ENCODE results near the gene SLC6A7. TPM values are rescaled to one million over a fixed set of nuclear protein-coding genes. Genes with fewer than 3 reads are reported as not detected.
A peak's percentile ranks its signal among the peaks of the same experiment; 100 is the strongest.

Gene SLC6A7
- total RNA-seq, 2 experiments from 2014 or later = not detected

DNA sequence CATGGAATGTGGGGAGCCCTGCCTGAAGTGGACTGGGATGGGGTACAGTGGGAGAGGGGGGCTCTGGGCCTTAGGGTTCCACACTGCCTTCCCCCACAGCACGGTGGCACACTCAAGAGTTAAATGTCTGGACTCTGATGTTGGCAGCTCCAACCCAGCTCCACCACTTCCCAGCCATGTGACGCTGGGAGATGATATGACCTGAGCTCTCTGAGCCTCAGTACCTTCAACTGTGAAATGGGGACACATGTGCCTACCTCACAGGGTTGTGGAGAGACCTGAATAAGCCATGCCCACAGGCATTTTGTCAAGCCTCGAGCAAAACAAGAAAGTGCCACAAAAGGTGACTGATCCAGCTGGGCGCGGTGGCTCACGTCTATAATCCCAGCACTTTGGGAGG lies 30.8 kb upstream of the SLC6A7 start:
- Mint-ChIP-seq H3K4me1 (peaks cover 12% of the 10 kb centered on the region), H3K36me3 (ENCODE audit: low read depth) (no peaks in the 10 kb centered on the region), H3K9me3 (no peaks in the 10 kb centered on the region), H3K27me3 (peaks cover 29% of the 10 kb centered on the region), H3K4me3 (no peak overlapping the region), H3K27ac (no peak overlapping the region)
- POLR2A ChIA-PET = no interaction called here
- CTCF ChIA-PET = interaction anchor here (0.6 to 1.4 kb wide), 7 partner anchors 9 to 769 kb away, joined by 3 to 5 read pairs (median 3); no protein-coding TSS in a partner anchor
- DNase-seq = no peak

- no peak for DNase-seq
- peaks cover 28% of the 10 kb centered on the region for H3K27me3 Mint-ChIP-seq
- POLR2A ChIA-PET = no interaction called here
- H3K9me3 Mint-ChIP-seq = no peaks in the 10 kb centered on the region
- CTCF ChIA-PET = interaction anchor here (1.3 kb wide), 1 partner anchor 50 kb away, joined by 3 read pairs; no protein-coding TSS in a partner anchor
- H3K4me1 Mint-ChIP-seq = peaks cover 7% of the 10 kb centered on the region
- H3K36me3 Mint-ChIP-seq (ENCODE audit: low read depth) = no peaks in the 10 kb centered on the region
- no peak overlapping the region for H3K4me3 Mint-ChIP-seq
- no peak overlapping the region for H3K27ac Mint-ChIP-seq
Observed at GRCh38 chr5:150159741-150160179, 30.1 kb upstream of the SLC6A7 start.

DNA sequence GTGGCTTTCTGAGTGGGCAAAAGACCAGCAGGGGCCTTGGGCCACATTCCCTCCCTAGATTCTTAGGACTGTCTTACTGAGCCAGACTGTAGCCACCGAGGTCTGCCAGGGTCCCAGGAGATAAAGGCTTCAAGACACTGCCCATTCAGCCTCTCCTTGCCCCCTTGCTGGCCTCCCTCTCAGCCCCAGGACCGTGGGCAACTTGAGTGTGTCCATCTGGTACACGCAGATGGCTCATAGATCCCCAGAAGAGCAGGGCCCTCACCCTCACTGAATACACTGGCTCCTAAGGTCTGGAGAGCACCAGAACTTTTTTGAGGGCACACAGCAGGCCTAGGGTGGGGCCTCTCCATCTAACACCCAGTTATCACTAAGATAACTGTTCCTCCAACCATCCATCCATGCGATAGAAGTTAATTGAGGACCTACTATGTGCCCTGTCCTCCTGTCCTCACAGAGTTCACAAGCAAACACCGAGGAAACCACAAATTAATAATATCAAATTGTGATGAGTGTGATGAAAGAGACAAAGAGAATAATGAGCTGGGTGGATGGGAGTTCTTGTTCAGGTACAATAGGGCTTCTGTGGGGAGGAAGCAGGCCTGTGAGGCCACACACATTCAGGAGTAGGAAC lies 29.3 kb upstream of the SLC6A7 start:
- no peak for DNase-seq
- CTCF ChIA-PET = interaction anchor here (0.5 to 0.9 kb wide), 2 partner anchors 18 to 132 kb away, joined by 3 read pairs; no protein-coding TSS in a partner anchor
- POLR2A ChIA-PET = no interaction called here
- no peak overlapping the region for H3K27ac Mint-ChIP-seq
- H3K9me3 Mint-ChIP-seq = no peaks in the 10 kb centered on the region
- no peak overlapping the region for H3K4me3 Mint-ChIP-seq
- peaks cover 6% of the 10 kb centered on the region for H3K4me1 Mint-ChIP-seq
- H3K36me3 Mint-ChIP-seq (ENCODE audit: low read depth) = no peaks in the 10 kb centered on the region
- H3K27me3 Mint-ChIP-seq = peaks cover 29% of the 10 kb centered on the region

DNA sequence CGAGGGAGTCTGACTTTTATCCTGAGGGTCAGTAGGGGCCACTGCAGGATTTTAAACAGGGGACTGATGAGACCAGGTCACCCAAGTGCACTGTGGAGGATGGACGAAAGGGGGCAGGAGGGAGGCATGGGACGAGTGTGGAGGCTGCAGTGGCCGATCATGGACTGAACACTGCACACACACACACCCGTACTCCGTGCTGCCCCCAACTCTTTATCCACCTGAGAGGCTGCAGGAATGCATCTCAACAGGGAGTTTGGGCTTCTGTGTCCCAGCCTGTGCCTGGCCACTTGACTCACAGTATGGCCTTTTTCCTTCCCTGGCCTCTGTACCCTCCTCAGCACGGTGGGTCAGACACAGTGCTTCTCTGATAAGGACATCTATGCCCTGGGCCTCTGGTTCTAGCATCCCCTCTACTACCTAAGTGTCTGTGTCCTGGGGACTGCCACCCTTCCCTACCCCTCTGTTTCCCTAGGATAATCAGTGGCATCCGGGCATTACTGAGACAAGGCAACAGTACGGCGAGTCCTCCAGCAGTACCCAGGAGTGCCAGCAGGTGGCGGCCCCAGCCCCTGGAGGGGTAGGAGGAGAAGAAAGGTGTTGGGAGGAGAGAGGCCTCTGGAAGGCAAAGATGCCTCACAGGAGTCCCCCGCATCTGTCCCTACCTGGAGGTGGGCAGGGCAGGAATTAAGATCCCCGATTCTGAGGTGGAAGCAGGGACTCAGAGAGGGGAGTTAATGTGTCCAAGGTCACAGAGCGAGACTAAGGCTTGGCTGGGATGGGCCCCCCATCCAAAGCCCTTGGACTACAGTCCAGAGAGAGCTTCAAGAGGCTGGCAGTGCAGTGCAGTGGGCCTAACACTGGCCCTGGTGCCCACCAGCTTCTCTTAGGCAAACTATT lies 28.4 kb upstream of the SLC6A7 start:
- ChIA-PET CTCF (interaction anchor here (0.5 to 1.8 kb wide), 6 partner anchors 13 to 133 kb away, joined by 3 to 7 read pairs (median 3); no protein-coding TSS in a partner anchor), POLR2A (no interaction called here)
- Mint-ChIP-seq H3K27ac (no peak overlapping the region), H3K4me3 (no peak overlapping the region), H3K36me3 (ENCODE audit: low read depth) (no peaks in the 10 kb centered on the region), H3K27me3 (peaks cover 29% of the 10 kb centered on the region), H3K4me1 (peaks cover 1% of the 10 kb centered on the region), H3K9me3 (no peaks in the 10 kb centered on the region)
- peak; percentile 80 for DNase-seq

- no peak overlapping the region for H3K27ac Mint-ChIP-seq
- ChIA-PET CTCF (interaction anchor here (1.1 to 1.8 kb wide), 5 partner anchors 12 to 56 kb away, joined by 3 to 7 read pairs (median 3); no protein-coding TSS in a partner anchor), POLR2A (no interaction called here)
- H3K27me3 Mint-ChIP-seq = peaks cover 24% of the 10 kb centered on the region
- DNase-seq = no peak
- H3K4me1 Mint-ChIP-seq = peaks cover 1% of the 10 kb centered on the region
- H3K4me3 Mint-ChIP-seq = no peak overlapping the region
- H3K9me3 Mint-ChIP-seq = no peaks in the 10 kb centered on the region
- H3K36me3 Mint-ChIP-seq (ENCODE audit: low read depth) = no peaks in the 10 kb centered on the region
Observed at GRCh38 chr5:150162142-150162513, 27.7 kb upstream of the SLC6A7 start.

DNA sequence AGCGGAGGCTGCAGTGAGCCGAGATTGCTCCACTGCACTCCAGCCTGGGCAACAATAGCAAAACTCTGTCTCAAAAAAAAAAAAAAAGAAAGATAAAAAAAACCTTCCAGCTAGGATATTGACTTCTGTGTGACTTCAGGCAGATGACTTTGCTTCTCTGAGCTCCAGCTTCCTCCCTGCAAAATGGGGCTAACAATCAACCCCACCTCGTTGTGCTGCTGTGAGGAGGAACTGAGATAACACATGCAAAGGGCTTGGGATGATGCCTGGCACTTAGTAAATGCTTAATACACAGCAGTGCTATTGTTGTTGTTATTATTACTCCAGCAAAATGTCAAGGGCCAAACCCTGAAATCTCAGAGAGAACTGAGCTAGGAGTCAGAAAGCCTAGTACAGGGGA lies 26.8 kb upstream of the SLC6A7 start:
- no peak overlapping the region for H3K27ac Mint-ChIP-seq
- H3K9me3 Mint-ChIP-seq = no peaks in the 10 kb centered on the region
- POLR2A ChIA-PET = no interaction called here
- no peak overlapping the region for H3K4me3 Mint-ChIP-seq
- no peaks in the 10 kb centered on the region for H3K36me3 Mint-ChIP-seq (ENCODE audit: low read depth)
- peaks cover 26% of the 10 kb centered on the region for H3K27me3 Mint-ChIP-seq
- H3K4me1 Mint-ChIP-seq = peaks cover 1% of the 10 kb centered on the region
- DNase-seq = no peak
- CTCF ChIA-PET = interaction anchor here (0.6 to 1.8 kb wide), 6 partner anchors 11 to 147 kb away, joined by 3 to 7 read pairs (median 3); no protein-coding TSS in a partner anchor

DNA sequence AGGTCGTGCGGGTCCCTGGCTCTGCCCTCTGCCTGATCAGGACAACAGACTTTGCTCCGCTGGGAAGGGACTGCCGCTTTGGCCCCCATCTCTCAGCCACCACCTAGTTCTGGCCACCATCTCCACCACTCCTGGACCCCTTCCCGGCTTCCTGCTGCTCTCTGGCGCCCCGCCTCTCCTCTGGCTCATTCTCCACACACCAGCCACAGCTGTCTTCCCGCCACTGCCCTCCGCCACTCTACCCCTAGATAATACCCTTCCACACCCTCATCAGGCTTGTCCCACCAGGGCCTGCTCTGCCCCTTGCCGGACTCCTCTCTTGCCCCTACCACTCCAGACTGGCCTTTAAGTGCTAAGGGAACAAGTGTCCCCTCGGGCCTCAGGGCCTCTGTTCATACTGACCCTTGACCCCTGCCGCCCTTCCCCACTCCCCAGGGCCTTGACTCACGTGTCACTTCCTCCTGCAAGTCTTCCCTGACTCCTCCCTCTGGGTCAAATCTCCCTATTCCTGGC lies 26.3 kb upstream of the SLC6A7 start:
- ChIA-PET CTCF (interaction anchor here (0.6 to 0.8 kb wide), 3 partner anchors 19 to 147 kb away, joined by 3 read pairs; no protein-coding TSS in a partner anchor), POLR2A (no interaction called here)
- H3K9me3 Mint-ChIP-seq = no peaks in the 10 kb centered on the region
- H3K27ac Mint-ChIP-seq = no peak overlapping the region
- peaks cover 31% of the 10 kb centered on the region for H3K27me3 Mint-ChIP-seq
- no peak overlapping the region for H3K4me3 Mint-ChIP-seq
- no peaks in the 10 kb centered on the region for H3K36me3 Mint-ChIP-seq (ENCODE audit: low read depth)
- DNase-seq = no peak
- H3K4me1 Mint-ChIP-seq = peaks cover 1% of the 10 kb centered on the region

DNA sequence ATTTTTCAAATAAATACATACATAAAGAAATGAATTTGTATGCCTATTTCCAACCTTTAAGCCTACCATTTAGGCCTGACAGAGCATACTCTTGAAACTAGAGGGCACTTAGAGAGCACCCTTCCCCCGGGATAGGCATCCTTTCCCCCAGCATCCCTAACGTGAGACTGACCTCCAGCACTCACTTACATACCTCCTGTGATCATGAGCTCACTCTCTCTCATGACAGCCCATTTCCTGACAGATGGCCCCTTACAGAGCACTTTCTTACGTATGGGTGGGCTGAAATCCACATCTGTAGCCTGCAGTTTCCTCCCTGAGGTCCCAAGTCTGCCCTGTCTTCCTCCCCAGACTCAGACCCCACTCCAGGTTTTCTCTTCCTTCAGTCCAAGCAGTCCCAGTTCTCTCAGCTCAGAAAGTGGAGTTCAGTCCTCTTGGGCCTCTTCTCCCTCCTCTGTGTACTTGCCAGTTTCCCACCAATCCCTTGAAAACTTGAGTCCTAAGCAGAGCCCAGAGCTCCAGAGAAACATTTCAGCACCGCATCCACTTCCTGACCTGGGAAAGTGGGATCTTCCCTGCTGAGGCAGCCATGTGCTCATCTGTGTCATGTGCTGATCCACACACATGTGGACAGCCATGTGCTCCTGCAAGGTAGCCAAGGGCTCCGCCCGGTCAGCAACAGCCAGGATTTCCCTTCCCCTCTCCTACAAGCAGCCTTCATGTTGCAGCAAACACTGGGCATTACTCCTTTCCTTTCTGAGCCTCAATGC lies 25.5 kb upstream of the SLC6A7 start:
- Mint-ChIP-seq H3K27me3 (peaks cover 38% of the 10 kb centered on the region), H3K27ac (no peak overlapping the region), H3K4me3 (no peak overlapping the region), H3K36me3 (ENCODE audit: low read depth) (no peaks in the 10 kb centered on the region), H3K4me1 (peaks cover 1% of the 10 kb centered on the region), H3K9me3 (no peaks in the 10 kb centered on the region)
- ChIA-PET CTCF (interaction anchor here (0.7 to 1.4 kb wide), 2 partner anchors 38 to 187 kb away, joined by 3 read pairs; no protein-coding TSS in a partner anchor), POLR2A (interaction anchor here (0.7 kb wide), 1 partner anchor 82 kb away, joined by 3 read pairs; no protein-coding TSS in a partner anchor)
- no peak for DNase-seq

DNA sequence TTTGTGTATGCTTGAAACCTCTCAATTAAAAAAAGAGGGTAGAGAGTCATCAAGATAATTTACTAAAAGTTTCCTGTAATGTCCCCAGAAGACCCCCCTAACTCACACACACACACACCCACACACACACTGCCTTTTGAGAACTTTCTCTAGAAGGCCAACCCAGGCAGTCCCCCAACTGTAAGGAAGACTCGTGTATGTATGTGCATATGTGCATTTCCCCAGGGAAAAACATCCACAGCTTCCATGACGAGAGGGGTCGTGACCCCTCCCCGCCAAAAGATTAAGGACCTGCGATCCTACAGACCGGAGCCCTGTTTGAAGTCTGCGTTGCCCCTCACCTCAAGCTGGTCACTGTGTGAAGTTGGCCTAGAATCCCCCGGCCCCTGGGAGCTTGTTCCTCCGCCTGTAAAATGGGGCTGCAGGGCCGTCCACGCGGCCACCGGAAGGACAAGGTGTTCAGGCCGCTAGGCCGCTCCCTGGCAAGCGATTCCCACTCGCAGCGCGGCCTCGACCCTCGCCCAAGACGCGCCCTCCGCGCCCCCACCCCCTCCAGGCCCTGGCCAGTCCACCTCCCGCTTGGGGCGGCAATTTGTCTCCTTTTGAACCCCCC lies 23.7 kb upstream of the SLC6A7 start:
- ChIA-PET CTCF (no interaction called here), POLR2A (no interaction called here)
- Mint-ChIP-seq H3K36me3 (ENCODE audit: low read depth) (no peaks in the 10 kb centered on the region), H3K4me1 (no peaks in the 10 kb centered on the region), H3K4me3 (no peak overlapping the region), H3K9me3 (no peaks in the 10 kb centered on the region), H3K27ac (no peak overlapping the region), H3K27me3 (peaks cover 43% of the 10 kb centered on the region)
- DNase-seq = no peak

DNA sequence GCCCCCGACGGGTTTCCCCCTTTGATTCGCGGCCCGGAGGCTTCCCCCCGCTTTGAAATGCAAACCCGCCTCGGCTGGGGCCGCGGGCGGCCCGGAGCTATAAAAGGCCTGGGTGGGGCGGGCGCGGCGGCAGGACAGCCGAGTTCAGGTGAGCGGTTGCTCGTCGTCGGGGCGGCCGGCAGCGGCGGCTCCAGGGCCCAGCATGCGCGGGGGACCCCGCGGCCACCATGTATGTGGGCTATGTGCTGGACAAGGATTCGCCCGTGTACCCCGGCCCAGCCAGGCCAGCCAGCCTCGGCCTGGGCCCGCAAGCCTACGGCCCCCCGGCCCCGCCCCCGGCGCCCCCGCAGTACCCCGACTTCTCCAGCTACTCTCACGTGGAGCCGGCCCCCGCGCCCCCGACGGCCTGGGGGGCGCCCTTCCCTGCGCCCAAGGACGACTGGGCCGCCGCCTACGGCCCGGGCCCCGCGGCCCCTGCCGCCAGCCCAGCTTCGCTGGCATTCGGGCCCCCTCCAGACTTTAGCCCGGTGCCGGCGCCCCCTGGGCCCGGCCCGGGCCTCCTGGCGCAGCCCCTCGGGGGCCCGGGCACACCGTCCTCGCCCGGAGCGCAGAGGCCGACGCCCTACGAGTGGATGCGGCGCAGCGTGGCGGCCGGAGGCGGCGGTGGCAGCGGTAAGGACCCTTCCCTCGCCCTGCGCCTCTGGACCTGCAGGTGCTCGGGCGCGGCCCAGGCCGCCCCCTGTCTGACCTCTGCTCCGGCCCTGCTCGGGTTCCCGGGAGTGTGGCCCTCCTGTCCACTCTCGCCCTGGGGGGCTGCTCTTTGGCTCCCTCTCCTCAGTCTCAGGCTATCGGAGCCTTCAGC lies 23.0 kb upstream of the SLC6A7 start, which contains the start of gene CDX1:
CDX1 (plus strand) TSS at position 129 of the 862 bp plus-strand sequence; CDS start at position 228, 99 bp downstream.
- H3K27me3 Mint-ChIP-seq = peaks cover 44% of the 10 kb centered on the region

GRCh38 chr5:150167512-150167850 lies 22.4 kb upstream of the SLC6A7 start:
- POLR2A ChIA-PET = no interaction called here
- CTCF ChIA-PET = interaction anchor here (1.4 kb wide), 1 partner anchor 19 kb away, joined by 3 read pairs; no protein-coding TSS in a partner anchor
- Mint-ChIP-seq H3K36me3 (ENCODE audit: low read depth) (no peaks in the 10 kb centered on the region), H3K9me3 (no peaks in the 10 kb centered on the region), H3K27me3 (peaks cover 49% of the 10 kb centered on the region), H3K4me3 (no peak overlapping the region), H3K27ac (no peak overlapping the region), H3K4me1 (no peaks in the 10 kb centered on the region)
- DNase-seq = no peak

More for the DNA sequence above, 23.0 kb upstream of the SLC6A7 start, which contains the start of gene CDX1:
- DNase-seq = no peak
- ChIA-PET POLR2A (no interaction called here), CTCF (no interaction called here)
- no peak within 1 kb of the TSS for H3K4me3 Mint-ChIP-seq
- no peaks in the 10 kb centered on the region for H3K4me1 Mint-ChIP-seq
- H3K36me3 Mint-ChIP-seq (ENCODE audit: low read depth) = no peaks in the 10 kb centered on the region
- no peak within 1 kb of the TSS for H3K27ac Mint-ChIP-seq
- H3K9me3 Mint-ChIP-seq = no peaks in the 10 kb centered on the region
